GM12892 (cell line): ENCODE results near the gene OLFM3. TPM values are rescaled to one million over a fixed set of nuclear protein-coding genes. Genes with fewer than 3 reads are reported as not detected.

Experiments
- DNase-seq: peaks from one replicate; pipeline ENCODE4 v3.0.0; 2011; ENCODE audit not compliant: insufficient read length
- FAIRE-seq: peaks from 2 replicates; lab custom pipeline; 2011; peaks lifted over from hg19 to GRCh38; lab: Jason Lieb, UNC
- POLR2A ChIP-seq: IDR thresholded peaks from 2 replicates; pipeline ENCODE4 v1.6.1; 2011; ENCODE audit warnings: low read depth, low read length, control low read depth
- POLR2AphosphoS5 ChIP-seq: IDR thresholded peaks from 2 replicates; pipeline ENCODE4 v1.6.1; 2011; ENCODE audit warnings: low read depth, low read length, control low read depth
- TAF1 ChIP-seq: IDR thresholded peaks from 2 replicates; pipeline ENCODE4 v1.6.1; 2011; ENCODE audit warnings: low read depth, mild to moderate bottlenecking, control low read depth, low read length, borderline replicate concordance
- polyA plus RNA-seq: library from polyadenylated mRNA; unstranded; fragments of >200 nt; gene quantifications from one replicate; pipeline ENCODE4 v1.2.1, GENCODE V29; 2012; ENCODE audit warnings: missing spikeins, inconsistent platforms; ENCODE audit not compliant: missing spikeins

Gene OLFM3
- polyA plus RNA-seq = 1.0 TPM

DNA sequence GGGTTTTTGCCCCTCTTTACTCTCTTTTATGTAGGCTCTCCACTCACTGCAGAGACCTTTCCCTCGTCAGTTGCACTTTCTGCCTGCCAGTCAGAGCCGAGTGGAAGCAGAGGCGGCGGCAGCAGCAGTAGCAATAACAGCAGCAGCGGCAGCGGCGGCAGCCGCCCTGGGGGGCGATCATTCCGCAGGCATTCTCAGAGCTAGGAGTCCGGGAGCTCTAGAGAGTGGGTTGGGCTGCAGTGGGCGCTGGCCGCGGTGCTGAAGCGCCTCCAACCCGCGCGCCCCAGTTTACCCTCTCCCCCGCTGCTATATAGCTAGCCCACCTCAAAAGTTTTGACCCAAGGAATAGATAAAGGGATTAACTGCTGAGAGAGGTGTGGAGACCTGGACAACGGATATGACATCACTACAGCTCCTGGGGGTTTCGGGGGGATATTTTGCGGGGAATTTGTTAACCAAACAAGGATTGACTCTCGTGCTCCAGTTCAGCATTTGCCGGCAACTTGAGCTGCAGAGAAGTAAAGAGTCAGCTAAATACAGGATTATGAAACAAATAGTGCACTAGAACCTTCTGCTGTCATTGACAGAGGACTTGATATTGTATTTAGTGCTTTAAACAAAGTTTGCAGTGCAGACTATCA lies at the start of gene OLFM3:
OLFM3 (minus strand) TSS at position 102 of the 641 bp plus-strand sequence.
- no peak for FAIRE-seq
- DNase-seq = peak; percentile 4
- no peak for TF ChIP-seq POLR2AphosphoS5
- TF ChIP-seq POLR2A = no peak
- no peak for TF ChIP-seq TAF1

DNA sequence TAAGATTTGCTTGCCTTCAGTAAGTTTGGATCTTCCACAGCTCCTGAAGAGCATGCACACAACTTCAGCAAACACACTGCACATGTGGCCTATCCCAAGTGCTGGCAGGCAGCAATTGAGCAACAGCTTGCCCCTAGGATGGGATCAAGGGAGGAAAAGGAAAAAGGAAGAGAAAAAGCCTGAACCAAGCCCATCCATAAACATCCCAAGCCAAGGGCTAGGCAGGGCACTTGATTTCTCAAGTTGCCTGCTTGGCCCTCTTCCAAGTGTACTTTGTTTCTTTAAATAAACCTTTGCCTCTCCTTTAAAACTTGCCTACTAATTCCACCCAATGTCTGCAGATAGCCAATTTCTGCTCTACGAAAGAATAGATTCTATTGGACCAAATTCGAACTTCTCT lies 49.0 kb upstream of the OLFM3 start:
- TF ChIP-seq TAF1 (no peak), POLR2A (no peak), POLR2AphosphoS5 (no peak)
- no peak for FAIRE-seq
- DNase-seq = no peak

DNA sequence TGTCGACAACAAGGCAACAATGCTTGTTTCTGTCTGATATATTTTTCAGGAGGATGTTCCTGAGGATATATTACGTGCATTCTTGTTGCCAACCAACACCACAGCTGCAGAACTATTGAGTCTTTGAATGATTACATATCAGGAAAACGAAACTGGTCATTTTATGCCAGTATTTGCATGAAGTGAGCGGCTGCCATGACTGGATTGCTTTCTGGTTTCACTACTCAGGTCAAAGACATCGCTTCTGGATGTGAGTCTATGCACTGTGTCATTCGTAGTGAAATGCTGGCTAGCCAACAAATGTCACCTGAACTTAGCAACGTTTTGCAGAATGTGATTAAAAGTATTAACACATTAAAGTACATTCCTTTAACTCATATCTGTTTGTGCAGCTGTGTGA lies 35.8 kb upstream of the OLFM3 start:
- DNase-seq (no peak), FAIRE-seq (no peak)
- no peak for TF ChIP-seq TAF1
- no peak for TF ChIP-seq POLR2A
- TF ChIP-seq POLR2AphosphoS5 = no peak

DNA sequence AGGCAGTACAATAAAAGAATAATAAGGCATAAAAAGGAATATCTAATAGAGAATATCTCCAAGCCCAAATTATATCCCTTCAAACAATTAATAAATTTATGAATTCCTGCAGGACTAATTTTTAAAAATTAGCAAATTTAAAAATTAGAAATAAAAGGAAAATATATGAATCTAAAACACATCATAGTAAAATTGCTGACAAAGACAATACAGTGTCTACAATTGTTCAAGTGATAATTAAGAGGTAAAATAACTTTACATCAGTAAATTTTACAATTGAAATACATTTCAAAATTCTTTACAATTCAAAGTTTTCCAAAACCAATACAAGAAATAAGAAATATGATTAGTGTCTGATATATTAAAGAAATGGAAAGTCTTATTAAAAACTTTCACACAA lies 22.8 kb upstream of the OLFM3 start:
- TF ChIP-seq POLR2A = no peak
- TF ChIP-seq TAF1 = no peak
- TF ChIP-seq POLR2AphosphoS5 = no peak
- DNase-seq = no peak
- no peak for FAIRE-seq

DNA sequence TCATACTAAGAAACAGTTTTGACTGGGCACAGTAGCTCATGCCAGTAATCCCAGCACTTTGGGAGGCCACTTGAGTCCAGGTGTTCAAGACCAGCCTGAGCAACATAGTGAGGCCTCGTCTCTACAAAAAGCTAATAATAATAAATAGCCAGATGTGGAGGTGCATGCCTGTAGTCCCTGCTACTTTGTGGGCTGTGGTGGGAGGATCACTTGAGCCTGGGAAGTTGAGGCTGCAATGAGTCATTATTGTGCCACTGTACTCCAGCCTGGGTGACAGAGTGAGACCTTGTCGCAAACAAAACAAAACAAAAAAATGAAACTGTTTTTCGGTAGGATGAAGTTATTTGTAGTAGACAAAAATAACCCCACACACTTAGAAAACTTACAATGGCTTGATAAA lies 19.0 kb upstream of the OLFM3 start:
- FAIRE-seq (no peak), DNase-seq (no peak)
- TF ChIP-seq POLR2A (no peak), POLR2AphosphoS5 (no peak), TAF1 (no peak)

DNA sequence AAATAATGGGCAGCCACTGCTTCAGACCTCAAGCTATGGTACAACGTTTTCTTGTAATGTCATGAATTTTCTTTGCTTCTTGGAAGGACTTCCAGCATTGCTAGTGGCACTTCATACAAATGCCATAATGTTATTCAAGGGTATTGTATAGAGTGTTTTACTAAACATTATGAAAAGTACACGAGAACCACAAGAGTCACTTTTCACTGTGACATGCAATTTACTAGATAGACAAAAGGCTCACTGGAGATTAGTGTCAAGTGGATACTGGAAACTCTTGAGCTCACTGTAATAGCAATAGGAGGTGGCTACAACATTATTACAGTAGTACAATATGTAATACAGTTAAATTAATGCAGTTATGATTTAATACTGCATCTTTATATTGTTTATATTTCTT lies 5.3 kb upstream of the OLFM3 start:
- FAIRE-seq = no peak
- TF ChIP-seq POLR2AphosphoS5 (no peak), TAF1 (no peak), POLR2A (no peak)
- no peak for DNase-seq

DNA sequence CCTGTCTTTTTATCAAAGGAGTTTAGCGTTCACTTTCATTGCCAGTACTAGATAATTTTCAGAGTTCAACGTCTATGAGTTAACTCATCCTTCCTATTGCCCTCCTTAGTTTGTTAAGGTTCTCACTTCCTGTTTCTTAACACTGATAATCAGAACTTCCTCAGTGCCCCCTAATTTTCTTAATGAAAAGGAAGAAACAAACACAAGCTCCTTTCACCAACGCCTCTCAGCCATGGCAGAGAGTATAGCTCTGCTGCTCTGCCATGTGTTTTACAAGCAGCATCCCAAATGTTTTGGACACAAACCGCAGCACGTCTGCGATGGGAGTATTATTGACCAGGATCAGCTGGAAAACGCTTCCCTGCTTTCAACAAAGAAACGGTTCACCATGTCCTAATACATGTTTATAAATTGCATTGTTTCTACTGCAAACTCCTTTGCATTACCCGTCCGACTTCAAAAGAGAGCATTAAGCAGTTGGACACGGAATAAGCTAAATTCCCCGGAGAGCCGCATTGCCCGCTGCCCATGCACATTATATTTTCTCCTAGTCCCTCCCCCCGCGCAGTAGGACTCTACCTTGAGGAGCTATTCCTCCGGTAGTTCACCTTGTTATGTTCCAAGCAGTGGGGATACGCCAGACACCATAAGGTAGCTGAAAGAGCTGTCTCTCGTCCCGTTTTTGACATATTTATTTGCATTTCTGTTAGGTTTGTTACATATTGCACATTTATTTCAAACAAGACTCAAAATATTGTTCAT lies 561 bp downstream of the OLFM3 start:
- FAIRE-seq (no peak), DNase-seq (no peak)
- TF ChIP-seq TAF1 (no peak), POLR2A (no peak), POLR2AphosphoS5 (no peak)

DNA sequence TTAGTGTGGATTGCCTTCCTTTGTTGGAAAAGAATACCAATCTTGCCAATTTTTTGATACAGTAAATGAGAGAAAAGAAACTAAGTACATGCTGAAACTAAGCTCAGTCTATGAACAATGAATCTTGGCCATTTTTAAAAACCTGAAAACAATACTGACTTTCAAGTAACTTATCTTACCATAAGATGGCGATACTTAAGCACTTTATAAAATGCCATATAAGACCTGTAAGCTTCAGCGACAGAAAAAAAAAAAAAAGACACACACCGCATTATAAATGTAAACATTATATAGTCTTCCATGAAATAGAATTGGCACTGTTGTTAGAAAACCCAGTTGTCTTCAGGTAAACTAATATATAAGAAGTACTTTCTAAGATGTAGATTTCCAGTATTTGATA lies 3.0 kb downstream of the OLFM3 start:
- DNase-seq (no peak), FAIRE-seq (no peak)
- TF ChIP-seq POLR2AphosphoS5 = no peak
- no peak for TF ChIP-seq TAF1
- TF ChIP-seq POLR2A = no peak

DNA sequence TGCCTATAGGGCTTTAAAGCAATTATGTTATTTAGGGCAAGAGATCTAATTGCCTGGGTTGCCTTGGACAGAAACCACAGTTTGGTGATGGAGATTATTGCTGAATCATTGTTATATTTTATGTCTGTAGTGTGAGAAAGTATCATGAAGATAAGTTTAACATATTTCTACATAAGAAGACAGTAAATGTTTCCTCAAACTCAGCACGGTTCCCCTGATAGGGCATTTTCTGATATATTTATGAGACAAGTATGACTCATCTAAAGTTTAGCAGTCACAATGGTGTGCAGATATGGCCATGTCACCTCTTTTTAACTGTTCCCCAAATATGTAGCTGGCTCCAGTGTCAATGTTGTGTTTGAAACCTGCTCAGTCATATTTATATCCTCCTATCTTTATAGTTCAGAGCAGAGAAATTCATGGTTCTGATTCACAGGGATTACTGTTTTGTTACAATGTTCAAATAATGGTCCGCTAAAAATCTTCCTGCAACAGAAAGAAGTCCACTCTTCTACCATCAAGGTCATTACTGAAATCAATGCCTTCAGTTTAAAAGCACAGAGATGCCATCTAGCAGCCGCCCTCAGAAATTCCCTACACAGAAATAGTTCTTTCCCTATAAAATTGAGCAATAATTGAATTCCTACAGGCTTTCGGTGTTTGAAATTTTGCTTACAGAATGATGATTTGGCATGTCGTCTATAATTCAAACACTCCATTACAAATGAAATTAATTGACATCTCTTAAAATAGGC lies 3.7 kb downstream of the OLFM3 start:
- TF ChIP-seq TAF1 (no peak), POLR2AphosphoS5 (no peak), POLR2A (no peak)
- DNase-seq (no peak), FAIRE-seq (no peak)

DNA sequence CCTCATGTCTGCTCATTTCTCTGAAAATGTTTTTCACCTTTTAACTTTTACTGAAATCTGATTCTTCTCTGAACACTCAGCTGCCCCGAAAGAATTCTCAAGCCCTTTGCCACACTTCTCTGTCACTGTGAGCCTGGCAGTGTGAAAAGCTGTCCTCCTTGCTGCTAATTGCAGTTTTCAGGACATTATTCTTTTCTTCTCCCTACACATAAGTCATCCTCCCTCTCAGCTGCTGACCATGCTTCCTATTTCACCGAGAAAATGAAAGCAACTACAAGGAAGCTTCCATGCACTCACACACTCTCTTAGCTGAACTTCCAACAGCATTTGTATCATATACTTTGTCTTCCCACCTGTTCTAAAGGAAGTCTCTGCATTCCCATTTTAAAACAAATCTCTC lies 15.8 kb downstream of the OLFM3 start:
- DNase-seq (no peak), FAIRE-seq (no peak)
- TF ChIP-seq POLR2AphosphoS5 = no peak
- no peak for TF ChIP-seq TAF1
- TF ChIP-seq POLR2A = no peak

DNA sequence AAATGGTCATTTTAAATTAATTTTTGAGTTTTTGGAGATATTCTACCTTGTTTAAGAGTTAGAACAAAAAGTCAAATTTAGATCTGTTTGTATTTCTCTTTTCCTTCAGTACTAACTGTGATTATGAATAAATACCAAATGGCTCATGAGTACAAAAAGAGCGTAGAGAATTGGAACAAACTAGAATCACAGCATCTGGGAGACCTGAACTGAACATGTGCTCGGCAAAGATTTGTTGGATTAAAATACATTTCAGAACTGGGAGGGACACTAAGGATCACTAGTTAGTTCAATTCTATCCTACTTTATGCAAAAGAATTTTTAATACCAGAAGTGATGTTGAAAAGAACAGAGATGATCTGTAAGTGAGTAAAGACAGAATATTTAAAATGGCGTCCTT lies 19.5 kb downstream of the OLFM3 start:
- DNase-seq = no peak
- no peak for TF ChIP-seq POLR2AphosphoS5
- FAIRE-seq = no peak

DNA sequence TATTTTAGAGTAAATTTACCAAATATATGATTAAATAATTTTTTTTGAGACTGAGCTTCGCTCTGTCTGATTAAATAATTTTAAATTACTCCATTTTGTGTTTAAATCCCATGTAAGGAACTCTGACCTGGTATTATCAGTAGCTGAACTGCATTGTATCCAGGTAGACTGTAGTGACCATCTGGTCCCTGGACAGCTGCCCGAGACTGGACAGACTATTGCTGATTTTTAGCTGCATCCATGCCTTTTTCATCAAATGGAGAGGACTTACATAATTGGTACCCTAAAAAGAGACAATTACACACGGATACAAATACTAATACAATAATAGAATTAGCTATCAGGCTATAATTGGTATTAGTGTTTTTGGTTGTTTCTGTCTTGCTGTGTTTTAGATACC lies 20.6 kb downstream of the OLFM3 start:
- no peak for FAIRE-seq
- no peak for TF ChIP-seq POLR2A
- no peak for TF ChIP-seq TAF1
- TF ChIP-seq POLR2AphosphoS5 = no peak
- no peak for DNase-seq
